LNCaP clone FGC (cell line): ENCODE measurements around the gene AKAIN1.

ENCODE experiments used
- DNase-seq: peaks from one replicate; pipeline ENCODE4 v3.0.0-alpha.2; 2011; ENCODE audit warnings: low read depth
- H3K4me3 ChIP-seq: 2 replicates; pipeline ENCODE4 v1.5.1; 2011; ENCODE audit warnings: mild to moderate bottlenecking, low read depth, low read length, control low read depth
- CTCF ChIP-seq: IDR thresholded peaks from 2 replicates; pipeline ENCODE4 v1.5.1; 2012; ENCODE audit warnings: mild to moderate bottlenecking; ENCODE audit not compliant: control insufficient read depth, insufficient read depth; ENCODE audit errors: extremely low read depth

AKAIN1 gene

GRCh38 chr18:5214583-5215351 is 17.7 kb upstream of the AKAIN1 start:
- no peak overlapping the region for H3K4me3 ChIP-seq
- TF ChIP-seq CTCF: no peak
- DNase-seq: no peak

GRCh38 chr18:5207471-5208150 is 10.6 kb upstream of the AKAIN1 start:
- no peak for DNase-seq
- no peak for TF ChIP-seq CTCF

GRCh38 chr18:5198311-5198710 is 1.3 kb upstream of the AKAIN1 start:
- DNase-seq: no peak
- no peak for TF ChIP-seq CTCF
- H3K4me3 ChIP-seq: no peak overlapping the region

More at GRCh38 chr18:5207471-5208150, 10.6 kb upstream of the AKAIN1 start:
- no peak overlapping the region for H3K4me3 ChIP-seq

- H3K4me3 ChIP-seq: no peak overlapping the region
- TF ChIP-seq CTCF: no peak
- no peak for DNase-seq
These were observed 404 bp upstream of the AKAIN1 start for GRCh38 chr18:5197461-5197860.

GRCh38 chr18:5196253-5197031 is 615 bp downstream of the AKAIN1 start:
- TF ChIP-seq CTCF: no peak
- DNase-seq: no peak
- H3K4me3 ChIP-seq: no peak overlapping the region

GRCh38 chr18:5195656-5196055 is 1.4 kb downstream of the AKAIN1 start:
- no peak for TF ChIP-seq CTCF
- no peak for DNase-seq
- no peak overlapping the region for H3K4me3 ChIP-seq
